GM23338 (cell line): ENCODE measurements around the gene SEMA3C. TPM values are rescaled to one million over a fixed set of nuclear protein-coding genes. Genes with fewer than 3 reads are reported as not detected.

Experiments used
- ATAC-seq: fragments of 200-7000 bp; cut with Tn5 transposase; 3 replicates; pipeline ENCODE4 v1.9.1; 2020
- DNase-seq: peaks from one replicate; pipeline ENCODE4 v3.0.0-alpha.2; 2015; ENCODE audit warnings: low spot score
- H2AFZ ChIP-seq: fragments of 200-600 bp; sonication (generic); 2 replicates; pipeline ENCODE4 v1.8.0; 2016; ENCODE audit warnings: antibody characterized with exemption, mild to moderate bottlenecking, moderate library complexity
- H3F3A ChIP-seq: fragments of 200-600 bp; sonication (generic); replicated peaks from 2 replicates; pipeline ENCODE4 v1.8.0; 2017; ENCODE audit warnings: antibody characterized with exemption, mixed run types, low read depth
- H3K27ac ChIP-seq: fragments of 200-600 bp; sonication (generic); 2 replicates; pipeline ENCODE4 v1.6.1; 2016; ENCODE audit warnings: low read depth
- H3K27me3 ChIP-seq: fragments of 200-600 bp; sonication (generic); 2 replicates; pipeline ENCODE4 v1.8.0; 2016; ENCODE audit warnings: mild to moderate bottlenecking, mixed run types, moderate library complexity; ENCODE audit not compliant: insufficient read depth
- H3K36me3 ChIP-seq: fragments of 200-600 bp; sonication (generic); 2 replicates; pipeline ENCODE4 v1.8.0; 2016; ENCODE audit warnings: mild to moderate bottlenecking; ENCODE audit not compliant: insufficient read depth
- H3K4me1 ChIP-seq: fragments of 200-600 bp; sonication (generic); 2 replicates; pipeline ENCODE4 v1.8.0; 2016; ENCODE audit warnings: mild to moderate bottlenecking, moderate library complexity; ENCODE audit not compliant: insufficient read depth
- H3K4me2 ChIP-seq: fragments of 200-600 bp; sonication (generic); 2 replicates; pipeline ENCODE4 v1.7.1; 2017; ENCODE audit warnings: mixed run types
- H3K4me3 ChIP-seq: fragments of 200-600 bp; sonication (generic); 2 replicates; pipeline ENCODE4 v1.6.1; 2016; ENCODE audit warnings: mixed run types
- H3K79me2 ChIP-seq: fragments of 200-600 bp; sonication (generic); replicated peaks from 2 replicates; pipeline ENCODE4 v1.8.0; 2017; ENCODE audit warnings: mild to moderate bottlenecking; ENCODE audit not compliant: insufficient read depth
- H3K9me2 ChIP-seq: fragments of 200-600 bp; sonication (generic); 2 replicates; pipeline ENCODE4 v1.8.0; 2017; ENCODE audit not compliant: insufficient read depth
- H4K20me1 ChIP-seq: fragments of 200-600 bp; sonication (generic); replicated peaks from 2 replicates; pipeline ENCODE4 v1.8.0; 2017; ENCODE audit warnings: mild to moderate bottlenecking; ENCODE audit not compliant: insufficient read depth
- H3K27ac Mint-ChIP-seq: 2 replicates; pipeline ENCODE4 v1.8.0; 2020; ENCODE audit warnings: inconsistent platforms, mild to moderate bottlenecking, moderate library complexity, mixed read lengths
- H3K27me3 Mint-ChIP-seq: 3 replicates; pipeline ENCODE4 v1.8.0; 2022; ENCODE audit warnings: low read depth, mild to moderate bottlenecking, moderate library complexity, mixed read lengths, inconsistent platforms; ENCODE audit not compliant: insufficient read depth, poor library complexity
- H3K36me3 Mint-ChIP-seq: 3 replicates; pipeline ENCODE4 v1.8.0; 2021; ENCODE audit warnings: low read depth, mild to moderate bottlenecking, inconsistent platforms, moderate library complexity, mixed read lengths
- H3K4me1 Mint-ChIP-seq: 3 replicates; pipeline ENCODE4 v1.8.0; 2020; ENCODE audit warnings: mild to moderate bottlenecking, inconsistent platforms, mixed read lengths
- H3K4me3 Mint-ChIP-seq: 3 replicates; pipeline ENCODE4 v1.8.0; 2021; ENCODE audit warnings: moderate library complexity, mild to moderate bottlenecking, inconsistent platforms, mixed read lengths
- H3K9me3 Mint-ChIP-seq: 3 replicates; pipeline ENCODE4 v1.8.0; 2020; ENCODE audit warnings: moderate library complexity, mild to moderate bottlenecking, inconsistent platforms, mixed read lengths
- CREB1 ChIP-seq: fragments of 250-450 bp; sonication (Bioruptor Pico); IDR thresholded peaks from 2 replicates; pipeline ENCODE4 v1.5.0; 2020; ENCODE audit warnings: low read depth, mild to moderate bottlenecking, moderate library complexity
- JUNB ChIP-seq: IDR thresholded peaks from one replicate; pipeline ENCODE4 v1.6.1; 2016; ENCODE audit warnings: antibody characterized with exemption; ENCODE audit not compliant: unreplicated experiment
- NANOG ChIP-seq: IDR thresholded peaks from 2 replicates; pipeline ENCODE4 v1.6.1; 2016; ENCODE audit warnings: antibody characterized with exemption, borderline replicate concordance
- POLR2AphosphoS5 ChIP-seq: IDR thresholded peaks from 2 replicates; pipeline ENCODE4 v1.6.1; 2016; ENCODE audit warnings: antibody characterized with exemption, low read depth
- polyA plus RNA-seq: library from polyadenylated mRNA; unstranded; fragments of >200 nt; fragmentation: Nextera tagmentation; extraction: Ambion mirVana; gene quantifications from 2 replicates; pipeline ENCODE4 v1.2.1, GENCODE V29; 2016
- total RNA-seq: library from RNA; depleted of rRNA; stranded (reverse); fragments of >200 nt; shearing (Covaris generic); gene quantifications from 2 replicates; pipeline ENCODE4 v1.2.3, GENCODE V29; 2014
- TF ChIP-seq, protein P1 (sequence below): IDR thresholded peaks from one replicate; pipeline ENCODE4 v1.6.1; 2018; ENCODE audit warnings: antibody characterized with exemption; ENCODE audit not compliant: unreplicated experiment
- TF ChIP-seq, protein P2 (sequence below): IDR thresholded peaks from 2 replicates; pipeline ENCODE4 v1.6.1; 2016; ENCODE audit warnings: antibody characterized with exemption
- TF ChIP-seq, protein P3 (sequence below): fragments of 250-450 bp; sonication (Bioruptor Pico); IDR thresholded peaks from 2 replicates; pipeline ENCODE4 v1.5.0; 2020; ENCODE audit warnings: mild to moderate bottlenecking, moderate library complexity

SEMA3C gene
- total and polyA plus RNA-seq, 2 experiments from 2014 or later = 1.0 to 3.5 TPM

DNA sequence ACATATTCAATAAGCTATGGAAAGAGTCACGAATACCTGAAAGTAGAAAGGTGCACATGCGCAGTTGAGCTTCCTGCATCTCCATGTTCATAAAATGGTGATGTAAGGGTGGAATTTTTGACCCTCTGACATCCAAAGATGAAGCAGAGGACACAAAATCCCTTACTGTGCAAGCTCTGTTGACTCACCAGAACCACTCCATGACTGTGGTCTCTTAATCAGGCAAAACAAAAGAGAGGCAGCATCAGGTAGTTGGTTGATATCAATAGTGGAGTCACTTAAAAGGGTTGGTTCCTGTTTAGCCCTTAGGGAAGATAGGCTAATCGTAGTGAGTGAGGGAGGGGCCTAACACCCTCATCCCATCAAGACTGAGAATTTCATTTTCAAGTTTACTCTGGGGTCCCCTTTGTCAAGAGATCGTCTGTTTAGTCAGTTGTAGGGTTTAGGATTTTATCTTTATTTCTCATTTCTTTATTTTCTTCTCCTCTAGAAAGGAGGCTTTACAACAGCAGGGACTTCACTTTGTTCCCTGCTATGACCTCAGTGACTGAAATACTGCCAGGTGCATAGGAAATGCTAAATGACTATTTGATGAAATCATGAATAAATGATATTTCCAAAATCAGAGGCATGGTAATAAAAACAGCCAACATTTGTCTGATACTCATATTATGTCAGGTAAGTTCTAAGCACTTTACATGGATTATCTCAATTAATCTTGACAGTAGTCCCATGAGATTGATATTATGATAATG, 182.3 kb downstream of the SEMA3C start (continued):
- TF ChIP-seq, protein P1, sequence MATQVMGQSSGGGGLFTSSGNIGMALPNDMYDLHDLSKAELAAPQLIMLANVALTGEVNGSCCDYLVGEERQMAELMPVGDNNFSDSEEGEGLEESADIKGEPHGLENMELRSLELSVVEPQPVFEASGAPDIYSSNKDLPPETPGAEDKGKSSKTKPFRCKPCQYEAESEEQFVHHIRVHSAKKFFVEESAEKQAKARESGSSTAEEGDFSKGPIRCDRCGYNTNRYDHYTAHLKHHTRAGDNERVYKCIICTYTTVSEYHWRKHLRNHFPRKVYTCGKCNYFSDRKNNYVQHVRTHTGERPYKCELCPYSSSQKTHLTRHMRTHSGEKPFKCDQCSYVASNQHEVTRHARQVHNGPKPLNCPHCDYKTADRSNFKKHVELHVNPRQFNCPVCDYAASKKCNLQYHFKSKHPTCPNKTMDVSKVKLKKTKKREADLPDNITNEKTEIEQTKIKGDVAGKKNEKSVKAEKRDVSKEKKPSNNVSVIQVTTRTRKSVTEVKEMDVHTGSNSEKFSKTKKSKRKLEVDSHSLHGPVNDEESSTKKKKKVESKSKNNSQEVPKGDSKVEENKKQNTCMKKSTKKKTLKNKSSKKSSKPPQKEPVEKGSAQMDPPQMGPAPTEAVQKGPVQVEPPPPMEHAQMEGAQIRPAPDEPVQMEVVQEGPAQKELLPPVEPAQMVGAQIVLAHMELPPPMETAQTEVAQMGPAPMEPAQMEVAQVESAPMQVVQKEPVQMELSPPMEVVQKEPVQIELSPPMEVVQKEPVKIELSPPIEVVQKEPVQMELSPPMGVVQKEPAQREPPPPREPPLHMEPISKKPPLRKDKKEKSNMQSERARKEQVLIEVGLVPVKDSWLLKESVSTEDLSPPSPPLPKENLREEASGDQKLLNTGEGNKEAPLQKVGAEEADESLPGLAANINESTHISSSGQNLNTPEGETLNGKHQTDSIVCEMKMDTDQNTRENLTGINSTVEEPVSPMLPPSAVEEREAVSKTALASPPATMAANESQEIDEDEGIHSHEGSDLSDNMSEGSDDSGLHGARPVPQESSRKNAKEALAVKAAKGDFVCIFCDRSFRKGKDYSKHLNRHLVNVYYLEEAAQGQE = no peak
- no peak for TF ChIP-seq POLR2AphosphoS5

DNA sequence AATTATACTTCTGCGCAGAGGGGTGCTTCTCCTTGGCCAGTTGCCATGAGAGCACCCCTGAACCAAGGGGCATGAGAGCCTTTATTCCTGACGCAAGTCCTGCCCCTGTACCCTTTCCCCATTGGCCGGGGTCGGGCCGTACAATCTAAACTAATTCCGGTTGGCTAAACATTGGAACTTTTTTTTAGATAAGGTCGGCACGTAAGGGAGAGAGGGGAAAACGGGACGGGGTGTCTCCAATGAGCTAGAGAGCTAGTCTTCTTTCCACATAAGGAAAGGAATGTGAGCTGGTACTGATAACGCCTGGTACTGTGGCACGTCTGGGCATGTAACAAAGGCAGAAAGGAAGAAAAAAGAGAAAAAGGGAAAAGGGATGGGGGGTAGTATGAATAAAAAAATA, 183.5 kb downstream of the SEMA3C start:
- TF ChIP-seq, protein P2, sequence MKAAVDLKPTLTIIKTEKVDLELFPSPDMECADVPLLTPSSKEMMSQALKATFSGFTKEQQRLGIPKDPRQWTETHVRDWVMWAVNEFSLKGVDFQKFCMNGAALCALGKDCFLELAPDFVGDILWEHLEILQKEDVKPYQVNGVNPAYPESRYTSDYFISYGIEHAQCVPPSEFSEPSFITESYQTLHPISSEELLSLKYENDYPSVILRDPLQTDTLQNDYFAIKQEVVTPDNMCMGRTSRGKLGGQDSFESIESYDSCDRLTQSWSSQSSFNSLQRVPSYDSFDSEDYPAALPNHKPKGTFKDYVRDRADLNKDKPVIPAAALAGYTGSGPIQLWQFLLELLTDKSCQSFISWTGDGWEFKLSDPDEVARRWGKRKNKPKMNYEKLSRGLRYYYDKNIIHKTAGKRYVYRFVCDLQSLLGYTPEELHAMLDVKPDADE = no peak
- TF ChIP-seq, protein P3, sequence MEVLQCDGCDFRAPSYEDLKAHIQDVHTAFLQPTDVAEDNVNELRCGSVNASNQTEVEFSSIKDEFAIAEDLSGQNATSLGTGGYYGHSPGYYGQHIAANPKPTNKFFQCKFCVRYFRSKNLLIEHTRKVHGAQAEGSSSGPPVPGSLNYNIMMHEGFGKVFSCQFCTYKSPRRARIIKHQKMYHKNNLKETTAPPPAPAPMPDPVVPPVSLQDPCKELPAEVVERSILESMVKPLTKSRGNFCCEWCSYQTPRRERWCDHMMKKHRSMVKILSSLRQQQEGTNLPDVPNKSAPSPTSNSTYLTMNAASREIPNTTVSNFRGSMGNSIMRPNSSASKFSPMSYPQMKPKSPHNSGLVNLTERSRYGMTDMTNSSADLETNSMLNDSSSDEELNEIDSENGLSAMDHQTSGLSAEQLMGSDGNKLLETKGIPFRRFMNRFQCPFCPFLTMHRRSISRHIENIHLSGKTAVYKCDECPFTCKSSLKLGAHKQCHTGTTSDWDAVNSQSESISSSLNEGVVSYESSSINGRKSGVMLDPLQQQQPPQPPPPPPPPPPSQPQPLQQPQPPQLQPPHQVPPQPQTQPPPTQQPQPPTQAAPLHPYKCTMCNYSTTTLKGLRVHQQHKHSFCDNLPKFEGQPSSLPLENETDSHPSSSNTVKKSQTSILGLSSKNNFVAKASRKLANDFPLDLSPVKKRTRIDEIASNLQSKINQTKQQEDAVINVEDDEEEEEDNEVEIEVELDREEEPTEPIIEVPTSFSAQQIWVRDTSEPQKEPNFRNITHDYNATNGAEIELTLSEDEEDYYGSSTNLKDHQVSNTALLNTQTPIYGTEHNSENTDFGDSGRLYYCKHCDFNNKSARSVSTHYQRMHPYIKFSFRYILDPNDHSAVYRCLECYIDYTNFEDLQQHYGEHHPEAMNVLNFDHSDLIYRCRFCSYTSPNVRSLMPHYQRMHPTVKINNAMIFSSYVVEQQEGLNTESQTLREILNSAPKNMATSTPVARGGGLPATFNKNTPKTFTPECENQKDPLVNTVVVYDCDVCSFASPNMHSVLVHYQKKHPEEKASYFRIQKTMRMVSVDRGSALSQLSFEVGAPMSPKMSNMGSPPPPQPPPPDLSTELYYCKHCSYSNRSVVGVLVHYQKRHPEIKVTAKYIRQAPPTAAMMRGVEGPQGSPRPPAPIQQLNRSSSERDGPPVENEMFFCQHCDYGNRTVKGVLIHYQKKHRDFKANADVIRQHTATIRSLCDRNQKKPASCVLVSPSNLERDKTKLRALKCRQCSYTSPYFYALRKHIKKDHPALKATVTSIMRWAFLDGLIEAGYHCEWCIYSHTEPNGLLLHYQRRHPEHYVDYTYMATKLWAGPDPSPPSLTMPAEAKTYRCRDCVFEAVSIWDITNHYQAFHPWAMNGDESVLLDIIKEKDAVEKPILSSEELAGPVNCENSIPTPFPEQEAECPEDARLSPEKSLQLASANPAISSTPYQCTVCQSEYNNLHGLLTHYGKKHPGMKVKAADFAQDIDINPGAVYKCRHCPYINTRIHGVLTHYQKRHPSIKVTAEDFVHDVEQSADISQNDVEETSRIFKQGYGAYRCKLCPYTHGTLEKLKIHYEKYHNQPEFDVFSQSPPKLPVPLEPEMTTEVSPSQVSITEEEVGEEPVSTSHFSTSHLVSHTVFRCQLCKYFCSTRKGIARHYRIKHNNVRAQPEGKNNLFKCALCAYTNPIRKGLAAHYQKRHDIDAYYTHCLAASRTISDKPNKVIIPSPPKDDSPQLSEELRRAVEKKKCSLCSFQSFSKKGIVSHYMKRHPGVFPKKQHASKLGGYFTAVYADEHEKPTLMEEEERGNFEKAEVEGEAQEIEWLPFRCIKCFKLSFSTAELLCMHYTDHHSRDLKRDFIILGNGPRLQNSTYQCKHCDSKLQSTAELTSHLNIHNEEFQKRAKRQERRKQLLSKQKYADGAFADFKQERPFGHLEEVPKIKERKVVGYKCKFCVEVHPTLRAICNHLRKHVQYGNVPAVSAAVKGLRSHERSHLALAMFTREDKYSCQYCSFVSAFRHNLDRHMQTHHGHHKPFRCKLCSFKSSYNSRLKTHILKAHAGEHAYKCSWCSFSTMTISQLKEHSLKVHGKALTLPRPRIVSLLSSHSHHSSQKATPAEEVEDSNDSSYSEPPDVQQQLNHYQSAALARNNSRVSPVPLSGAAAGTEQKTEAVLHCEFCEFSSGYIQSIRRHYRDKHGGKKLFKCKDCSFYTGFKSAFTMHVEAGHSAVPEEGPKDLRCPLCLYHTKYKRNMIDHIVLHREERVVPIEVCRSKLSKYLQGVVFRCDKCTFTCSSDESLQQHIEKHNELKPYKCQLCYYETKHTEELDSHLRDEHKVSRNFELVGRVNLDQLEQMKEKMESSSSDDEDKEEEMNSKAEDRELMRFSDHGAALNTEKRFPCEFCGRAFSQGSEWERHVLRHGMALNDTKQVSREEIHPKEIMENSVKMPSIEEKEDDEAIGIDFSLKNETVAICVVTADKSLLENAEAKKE (CRISPR knock-in tag) = no peak
- TF ChIP-seq JUNB (no peak), NANOG (no peak), POLR2AphosphoS5 (no peak), CREB1 (CRISPR knock-in tag) (no peak)
- Histone ChIP-seq H3K27me3 (no peaks in the 10 kb centered on the region), H3K36me3 (no peaks in the 10 kb centered on the region), H4K20me1 (no peaks in the 10 kb centered on the region), H3K4me1 (peaks cover 8% of the 10 kb centered on the region), H3K4me2 (no peak overlapping the region), H3K79me2 (no peaks in the 10 kb centered on the region), H3K27ac (no peak overlapping the region), H3F3A (no peaks in the 10 kb centered on the region), H3K9me2 (no peaks in the 10 kb centered on the region; the same call in 1 of the 2 replicates), H2AFZ (no peak overlapping the region), H3K4me3 (no peak overlapping the region)
- H3K27ac Mint-ChIP-seq = no peak overlapping the region
- no peak overlapping the region for H3K4me3 Mint-ChIP-seq
- H3K9me3 Mint-ChIP-seq = no peaks in the 10 kb centered on the region; the same call in 2 of the 3 replicates
- ATAC-seq (no peak), DNase-seq (no peak)
- peaks cover 5% of the 10 kb centered on the region for H3K4me1 Mint-ChIP-seq
- no peaks in the 10 kb centered on the region for H3K27me3 Mint-ChIP-seq
- no peaks in the 10 kb centered on the region for H3K36me3 Mint-ChIP-seq
